Gastroesophageal sphincter (tissue), 3 donors: ENCODE results near the gene FAM78B.

Experiments used
- POLR2A ChIP-seq, 2 donors: fragments of 450-650 bp; IDR thresholded peaks; one replicate each; pipeline ENCODE4 v1.6.1; 2017; ENCODE audit warnings: antibody characterized with exemption in 2 of 2, mild to moderate bottlenecking in 2 of 2, moderate library complexity in 1 of 2
- TF ChIP-seq, protein P1 (sequence below), 4 experiments: fragments of 200-600 bp in 2 of 4; fragments of 450-650 bp in 2 of 4; sonication (generic) in 1 of 4; IDR thresholded peaks; one replicate each; pipeline ENCODE4 v1.5.1; 2017 to 2019; ENCODE audit warnings: antibody characterized with exemption in 4 of 4, mild to moderate bottlenecking in 2 of 4, moderate library complexity in 2 of 4

DNA sequence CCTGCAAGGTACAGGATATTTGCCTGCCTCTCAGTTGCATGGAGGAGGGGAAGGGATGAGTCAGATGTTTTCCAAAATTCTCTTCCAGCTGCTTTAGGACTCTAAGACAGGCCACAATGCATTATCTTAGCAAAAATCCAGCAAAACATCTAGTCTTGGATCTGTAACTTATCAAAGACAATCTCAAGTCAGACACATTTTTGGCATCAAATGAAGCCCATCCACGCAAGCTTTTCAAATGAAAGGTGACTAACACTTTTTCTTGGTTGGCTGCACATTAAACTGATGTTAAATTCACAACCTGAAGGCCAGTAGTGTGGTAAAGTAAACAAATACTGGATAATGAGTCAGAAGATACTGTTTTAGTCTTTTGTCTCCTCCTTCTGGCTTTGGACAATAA is 21.3 kb downstream of the FAM78B start:
- TF ChIP-seq POLR2A (IDR thresholded peaks at IDR 0.05), result no peak
- TF ChIP-seq, protein P1, sequence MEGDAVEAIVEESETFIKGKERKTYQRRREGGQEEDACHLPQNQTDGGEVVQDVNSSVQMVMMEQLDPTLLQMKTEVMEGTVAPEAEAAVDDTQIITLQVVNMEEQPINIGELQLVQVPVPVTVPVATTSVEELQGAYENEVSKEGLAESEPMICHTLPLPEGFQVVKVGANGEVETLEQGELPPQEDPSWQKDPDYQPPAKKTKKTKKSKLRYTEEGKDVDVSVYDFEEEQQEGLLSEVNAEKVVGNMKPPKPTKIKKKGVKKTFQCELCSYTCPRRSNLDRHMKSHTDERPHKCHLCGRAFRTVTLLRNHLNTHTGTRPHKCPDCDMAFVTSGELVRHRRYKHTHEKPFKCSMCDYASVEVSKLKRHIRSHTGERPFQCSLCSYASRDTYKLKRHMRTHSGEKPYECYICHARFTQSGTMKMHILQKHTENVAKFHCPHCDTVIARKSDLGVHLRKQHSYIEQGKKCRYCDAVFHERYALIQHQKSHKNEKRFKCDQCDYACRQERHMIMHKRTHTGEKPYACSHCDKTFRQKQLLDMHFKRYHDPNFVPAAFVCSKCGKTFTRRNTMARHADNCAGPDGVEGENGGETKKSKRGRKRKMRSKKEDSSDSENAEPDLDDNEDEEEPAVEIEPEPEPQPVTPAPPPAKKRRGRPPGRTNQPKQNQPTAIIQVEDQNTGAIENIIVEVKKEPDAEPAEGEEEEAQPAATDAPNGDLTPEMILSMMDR (IDR thresholded peaks at IDR 0.05), result no peak
